IPS DF 4.7 (cell line): ENCODE measurements around the gene RPRD2.

Experiments used
- DNase-seq: peaks from one replicate; pipeline ENCODE4 v3.0.0-alpha.2; 2013; ENCODE audit warnings: low spot score; ENCODE audit errors: extremely low read depth

Gene RPRD2

DNA sequence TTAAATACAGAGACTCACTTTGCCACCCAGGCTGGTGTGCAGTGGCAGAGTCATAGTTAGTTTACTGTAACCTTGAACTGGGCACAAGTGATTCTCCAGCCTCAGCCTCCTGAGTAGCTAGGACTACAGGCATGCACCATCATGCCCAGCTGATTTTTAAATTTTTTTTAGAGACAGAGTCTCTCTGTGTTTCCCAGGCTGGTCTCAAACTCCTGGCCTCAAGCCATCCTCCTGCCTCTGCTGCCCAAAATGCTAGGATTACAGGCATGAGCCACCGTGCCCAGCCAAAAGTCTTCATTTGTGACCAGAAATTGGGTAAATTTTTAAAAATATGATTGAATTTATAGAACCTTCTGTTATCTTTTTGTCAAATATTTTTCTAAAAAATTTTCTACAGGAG, 105.3 kb downstream of the RPRD2 start:
- no peak for DNase-seq

DNA sequence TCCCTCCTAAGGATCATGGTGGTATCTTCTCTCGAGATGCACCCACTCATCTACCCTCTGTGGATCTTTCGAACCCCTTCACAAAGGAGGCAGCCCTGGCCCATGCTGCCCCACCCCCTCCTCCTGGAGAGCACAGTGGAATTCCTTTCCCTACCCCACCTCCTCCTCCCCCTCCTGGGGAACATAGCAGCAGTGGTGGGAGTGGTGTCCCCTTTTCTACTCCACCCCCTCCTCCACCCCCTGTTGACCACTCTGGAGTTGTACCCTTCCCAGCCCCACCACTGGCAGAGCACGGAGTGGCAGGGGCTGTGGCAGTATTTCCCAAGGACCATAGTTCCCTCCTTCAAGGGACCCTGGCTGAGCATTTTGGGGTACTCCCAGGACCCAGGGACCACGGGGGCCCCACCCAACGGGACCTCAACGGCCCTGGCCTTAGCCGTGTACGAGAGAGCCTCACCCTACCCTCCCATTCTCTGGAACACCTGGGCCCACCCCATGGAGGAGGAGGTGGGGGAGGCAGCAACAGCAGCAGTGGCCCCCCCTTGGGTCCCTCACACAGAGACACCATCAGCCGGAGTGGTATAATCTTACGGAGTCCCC, 108.8 kb downstream of the RPRD2 start:
- DNase-seq, result no peak

DNA sequence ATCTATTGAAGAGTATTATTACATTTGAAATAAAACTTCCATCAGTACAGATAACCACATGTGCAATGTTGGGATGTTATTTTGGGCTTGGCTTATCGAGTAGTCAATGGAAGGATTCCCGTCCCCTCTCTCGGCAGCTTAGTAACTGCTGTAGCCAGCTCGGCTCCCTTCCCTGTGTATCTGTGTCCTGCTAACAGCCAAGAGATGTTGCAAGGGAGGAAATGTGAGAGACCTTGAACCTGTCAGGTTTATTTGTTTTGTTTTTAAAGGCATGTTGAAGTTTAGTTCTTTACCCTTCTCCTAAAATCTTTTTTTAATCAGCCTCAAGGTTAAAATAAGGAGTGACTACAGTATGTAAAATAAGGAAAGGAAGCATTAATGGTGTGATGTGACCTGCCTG, 109.7 kb downstream of the RPRD2 start:
- no peak for DNase-seq

DNA sequence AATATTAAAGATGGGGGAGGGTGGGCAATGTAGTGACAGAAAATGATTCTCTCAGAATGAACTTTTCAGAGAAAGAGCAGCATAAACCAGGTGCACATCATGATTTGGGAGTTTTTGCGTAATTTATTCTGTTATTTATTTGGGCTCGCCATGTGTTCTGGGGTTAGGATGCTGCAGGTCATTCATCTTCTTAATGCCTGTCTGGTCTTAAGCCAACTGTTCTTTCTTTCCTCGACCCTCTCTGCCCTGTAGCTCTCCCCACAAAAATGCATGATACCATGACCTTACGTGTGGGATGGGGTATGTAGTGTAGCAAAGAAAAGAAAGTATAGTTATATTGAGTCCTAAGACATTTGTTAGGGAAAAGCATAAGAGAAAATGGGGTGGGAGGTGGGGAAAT, 110.9 kb downstream of the RPRD2 start:
- no peak for DNase-seq

DNA sequence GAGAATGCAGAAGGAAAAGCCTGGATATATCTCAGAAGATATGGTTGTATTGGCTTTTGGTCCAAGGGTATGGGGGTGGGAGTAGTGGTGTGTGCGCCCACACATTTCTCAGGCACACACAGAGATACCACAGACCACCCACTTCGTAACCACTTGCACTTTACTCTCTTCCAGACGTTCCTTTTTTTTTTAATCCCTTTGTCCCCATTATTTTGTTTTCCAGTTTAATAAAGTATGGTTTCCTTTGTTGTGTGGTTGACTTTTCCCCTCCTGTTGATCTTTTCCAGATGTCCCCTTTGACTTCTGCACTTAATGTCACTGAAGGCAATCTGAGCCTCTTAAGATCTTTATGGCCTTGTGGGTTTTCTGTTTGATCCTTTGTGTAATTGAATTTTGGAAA, 112.8 kb downstream of the RPRD2 start:
- no peak for DNase-seq

DNA sequence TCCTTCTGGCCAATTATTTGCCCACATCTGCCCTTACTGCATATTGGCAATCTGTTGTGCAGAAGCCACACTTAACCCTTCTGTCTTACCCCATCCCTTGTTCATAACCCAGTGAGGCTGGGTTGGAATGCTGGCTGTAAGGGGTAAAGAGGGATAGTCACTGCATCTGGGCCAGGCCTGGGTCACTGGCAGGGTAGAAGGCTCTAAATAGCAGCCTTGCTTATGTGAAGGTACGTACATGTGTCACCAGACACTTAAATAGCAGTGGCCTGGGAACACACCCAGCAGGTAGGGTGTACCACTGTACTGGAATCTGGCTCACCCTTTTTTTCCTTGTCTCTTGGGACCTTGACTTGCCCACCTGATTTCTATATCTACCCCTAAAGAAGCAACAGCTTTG, 113.4 kb downstream of the RPRD2 start:
- no peak for DNase-seq

DNA sequence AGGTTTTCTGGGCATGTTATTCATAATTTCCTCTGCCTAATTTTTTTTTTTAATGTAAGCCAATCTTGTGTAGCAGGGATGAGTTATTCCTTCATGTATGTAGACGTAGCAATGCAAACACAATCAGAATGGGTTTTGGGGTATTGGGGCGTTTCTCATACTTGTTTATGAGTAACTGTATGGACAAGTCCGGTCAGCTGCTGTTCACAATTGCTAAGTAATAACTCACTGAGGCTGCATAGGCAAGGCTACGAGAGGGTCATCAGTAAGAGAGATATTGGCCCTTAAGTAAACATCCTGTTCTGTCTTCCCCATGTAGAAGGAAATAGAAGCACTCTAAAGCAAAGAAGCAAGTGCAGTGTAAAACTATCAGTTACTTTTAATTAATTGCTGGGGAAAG, 113.8 kb downstream of the RPRD2 start:
- DNase-seq, result no peak

DNA sequence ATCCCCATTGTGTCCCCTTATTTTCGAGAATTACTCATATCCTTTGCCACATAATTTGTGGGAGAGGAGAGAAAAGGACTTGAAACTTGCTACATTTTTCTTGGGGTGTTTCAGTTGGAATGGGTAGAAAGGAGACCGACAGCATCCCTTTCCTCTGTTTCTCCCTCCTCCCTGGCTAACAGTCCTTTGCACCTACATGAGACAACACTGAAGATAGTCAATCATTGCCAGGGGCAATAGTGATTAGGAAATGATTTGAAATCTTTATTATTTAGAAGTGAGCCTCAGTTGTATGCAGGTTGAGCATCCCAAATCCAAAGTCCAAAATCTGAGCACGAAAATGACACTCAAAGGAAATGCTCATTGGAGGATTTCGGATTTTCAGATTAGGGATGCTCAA, 115.4 kb downstream of the RPRD2 start:
- DNase-seq, result no peak

DNA sequence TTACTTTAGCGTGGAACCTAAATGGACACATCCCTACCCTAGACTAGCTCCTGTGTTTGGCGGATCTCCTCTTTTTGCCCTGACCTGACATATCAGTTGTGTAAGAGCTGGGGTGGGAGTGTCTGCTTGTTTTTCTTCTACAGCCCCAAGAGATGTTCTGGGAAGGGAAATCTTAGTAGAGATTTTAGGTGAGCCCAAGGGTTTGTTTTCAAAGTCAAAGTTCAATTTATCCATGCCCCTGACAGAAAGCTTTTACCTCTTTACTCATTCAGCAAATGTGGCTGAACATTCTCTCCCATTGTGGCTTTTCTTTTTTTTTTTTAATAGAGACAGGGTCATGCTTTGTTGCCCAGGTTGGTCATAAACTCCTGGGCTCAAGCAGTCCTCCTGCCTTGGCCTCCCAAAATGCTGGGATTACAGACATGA, 116.0 kb downstream of the RPRD2 start:
- DNase-seq, result no peak

DNA sequence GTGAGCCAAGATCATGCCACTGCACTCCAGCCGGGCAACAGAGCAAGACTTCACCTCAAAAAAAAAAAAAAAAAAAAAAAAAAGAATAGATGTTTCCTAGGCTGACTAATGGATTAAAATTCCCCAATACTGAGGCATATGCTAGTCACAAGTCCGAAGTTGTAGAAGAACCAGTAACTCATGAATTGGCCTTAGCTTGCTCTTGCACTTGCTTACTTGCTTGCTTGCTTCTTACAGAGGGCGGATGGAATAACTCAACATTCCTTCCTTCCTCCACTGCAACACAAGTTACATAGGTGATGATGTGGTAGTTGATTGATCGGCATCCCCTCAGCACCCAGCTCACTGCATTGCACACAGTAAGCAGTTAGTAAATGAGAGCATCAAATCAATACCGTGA, 120.5 kb downstream of the RPRD2 start:
- no peak for DNase-seq

DNA sequence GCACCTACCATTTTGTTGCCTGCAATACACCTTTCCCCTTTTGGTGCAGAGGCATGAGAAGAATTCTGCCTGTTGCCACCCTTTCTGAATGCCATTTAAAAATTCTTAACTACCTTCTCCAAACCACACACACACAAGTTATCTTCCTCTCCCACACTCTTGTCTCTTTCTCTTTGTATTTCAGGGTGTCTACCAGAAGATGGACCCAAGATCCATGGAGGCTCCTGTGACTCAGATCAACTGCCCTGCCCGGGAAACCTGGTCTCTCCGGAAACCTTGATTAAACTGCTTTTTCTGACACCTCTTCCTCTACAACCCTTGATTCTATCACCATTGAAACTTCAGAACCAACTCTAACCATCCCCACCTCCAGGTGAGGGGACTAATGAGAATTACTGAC, 120.9 kb downstream of the RPRD2 start:
- DNase-seq, result no peak

DNA sequence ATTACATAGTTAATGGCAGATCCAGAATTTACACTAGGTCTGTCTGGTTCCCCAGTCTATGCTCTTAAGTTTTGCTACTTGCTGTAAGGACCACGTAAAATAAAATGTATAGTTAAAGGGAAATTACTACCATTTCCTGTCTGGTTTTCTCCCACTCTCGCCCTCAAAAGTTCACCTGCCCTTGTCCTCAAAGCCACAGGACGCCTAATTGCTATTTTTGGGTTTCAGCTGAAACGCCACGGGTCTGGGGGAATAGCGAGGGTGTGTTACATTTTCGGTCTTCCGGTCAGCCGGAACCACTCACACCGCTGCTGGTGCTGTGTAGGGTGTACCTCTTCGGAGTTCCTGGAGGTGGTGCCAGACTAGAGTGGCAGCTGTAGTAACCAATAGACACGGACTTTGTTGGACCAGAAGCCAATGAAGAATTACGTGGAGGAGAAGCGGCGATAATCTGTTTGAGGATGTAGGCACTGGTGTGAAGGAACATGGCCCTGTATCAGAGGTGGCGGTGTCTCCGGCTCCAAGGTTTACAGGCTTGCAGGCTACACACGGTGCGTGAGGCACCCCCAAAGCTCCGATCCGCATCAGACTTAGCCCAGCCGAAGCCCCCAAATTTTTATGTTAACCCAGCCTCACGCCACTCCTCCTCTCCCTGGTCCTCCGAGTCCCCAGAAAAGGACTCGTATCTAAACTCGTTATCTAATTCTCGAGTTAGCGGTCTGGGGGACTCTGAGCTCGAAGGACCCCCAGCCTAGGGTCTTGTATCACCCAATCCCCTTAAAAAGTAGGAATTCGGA, 123.2 kb downstream of the RPRD2 start, which contains the start of gene TARS2:
Gene TARS2 (plus strand): TSS at position 454 of the 797 bp plus-strand sequence. CDS start 32 bp downstream, at position 486.
- peak; percentile 99 for DNase-seq

DNA sequence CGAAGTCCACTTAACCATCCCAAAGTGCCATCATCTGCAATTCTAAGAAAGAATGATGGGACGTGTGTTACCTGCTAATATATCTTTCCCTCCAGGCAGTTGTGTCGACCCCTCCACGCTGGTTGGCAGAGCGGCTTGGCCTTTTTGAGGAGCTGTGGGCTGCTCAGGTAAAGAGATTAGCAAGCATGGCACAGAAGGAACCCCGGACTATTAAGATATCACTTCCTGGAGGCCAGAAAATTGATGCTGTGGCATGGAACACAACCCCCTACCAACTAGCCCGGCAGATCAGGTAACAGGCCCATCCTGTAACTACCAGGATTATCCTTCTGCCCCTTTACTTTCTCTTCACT, 123.8 kb downstream of the RPRD2 start:
- DNase-seq, result no peak

DNA sequence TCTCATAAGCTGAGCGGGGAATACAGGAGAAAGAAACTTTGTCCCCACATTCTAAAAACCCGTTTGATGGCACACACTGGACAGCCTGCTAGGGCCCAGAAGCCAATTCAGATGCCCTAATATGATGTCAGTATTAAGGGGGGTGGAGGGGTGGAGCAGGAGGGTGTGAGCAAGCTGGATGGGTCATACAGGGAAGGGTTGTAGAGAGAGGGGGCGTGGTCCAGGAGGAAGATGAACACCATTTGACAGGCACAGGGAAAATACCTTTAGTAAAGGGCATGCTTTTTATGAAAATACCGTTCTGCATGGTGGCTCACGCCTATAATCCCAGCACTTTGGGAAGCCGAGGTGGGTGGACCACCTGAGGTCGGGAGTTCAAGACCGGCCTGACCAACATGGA, 129.2 kb downstream of the RPRD2 start:
- no peak for DNase-seq

DNA sequence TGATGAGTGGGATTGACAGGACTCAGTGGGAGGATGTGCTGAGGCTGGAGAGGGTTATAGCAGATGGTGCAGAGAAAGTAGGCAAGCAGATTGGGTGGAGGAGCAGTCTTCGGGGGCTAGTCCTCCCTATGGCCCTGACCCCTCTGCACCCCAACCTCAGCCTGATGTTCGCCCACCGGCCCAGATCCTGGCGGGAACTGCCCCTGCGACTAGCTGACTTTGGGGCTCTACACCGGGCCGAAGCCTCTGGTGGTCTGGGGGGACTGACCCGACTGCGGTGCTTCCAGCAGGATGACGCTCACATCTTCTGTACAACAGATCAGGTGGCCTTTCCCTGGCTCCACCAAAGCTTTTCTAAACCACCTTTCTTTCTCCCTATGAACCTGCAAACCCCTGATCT, 134.4 kb downstream of the RPRD2 start:
- DNase-seq, result no peak

DNA sequence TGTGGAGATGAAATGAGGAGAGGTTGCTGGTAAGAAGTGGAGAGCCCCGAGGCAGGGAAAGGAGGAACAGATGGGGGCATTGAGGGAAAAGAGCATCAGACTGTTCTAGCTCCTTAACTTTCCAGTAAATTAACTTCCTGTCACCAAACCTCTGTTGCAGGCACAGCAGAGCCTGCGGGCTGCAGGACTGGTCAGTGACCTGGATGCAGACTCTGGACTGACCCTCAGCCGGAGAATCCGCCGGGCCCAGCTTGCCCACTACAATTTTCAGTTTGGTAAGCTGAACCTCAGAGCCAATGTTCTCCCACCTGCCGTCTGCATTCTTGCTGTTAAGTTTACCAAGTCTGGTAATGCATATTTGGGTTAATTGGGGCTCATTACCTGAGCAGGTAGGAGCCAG, 141.5 kb downstream of the RPRD2 start:
- DNase-seq, result no peak

DNA sequence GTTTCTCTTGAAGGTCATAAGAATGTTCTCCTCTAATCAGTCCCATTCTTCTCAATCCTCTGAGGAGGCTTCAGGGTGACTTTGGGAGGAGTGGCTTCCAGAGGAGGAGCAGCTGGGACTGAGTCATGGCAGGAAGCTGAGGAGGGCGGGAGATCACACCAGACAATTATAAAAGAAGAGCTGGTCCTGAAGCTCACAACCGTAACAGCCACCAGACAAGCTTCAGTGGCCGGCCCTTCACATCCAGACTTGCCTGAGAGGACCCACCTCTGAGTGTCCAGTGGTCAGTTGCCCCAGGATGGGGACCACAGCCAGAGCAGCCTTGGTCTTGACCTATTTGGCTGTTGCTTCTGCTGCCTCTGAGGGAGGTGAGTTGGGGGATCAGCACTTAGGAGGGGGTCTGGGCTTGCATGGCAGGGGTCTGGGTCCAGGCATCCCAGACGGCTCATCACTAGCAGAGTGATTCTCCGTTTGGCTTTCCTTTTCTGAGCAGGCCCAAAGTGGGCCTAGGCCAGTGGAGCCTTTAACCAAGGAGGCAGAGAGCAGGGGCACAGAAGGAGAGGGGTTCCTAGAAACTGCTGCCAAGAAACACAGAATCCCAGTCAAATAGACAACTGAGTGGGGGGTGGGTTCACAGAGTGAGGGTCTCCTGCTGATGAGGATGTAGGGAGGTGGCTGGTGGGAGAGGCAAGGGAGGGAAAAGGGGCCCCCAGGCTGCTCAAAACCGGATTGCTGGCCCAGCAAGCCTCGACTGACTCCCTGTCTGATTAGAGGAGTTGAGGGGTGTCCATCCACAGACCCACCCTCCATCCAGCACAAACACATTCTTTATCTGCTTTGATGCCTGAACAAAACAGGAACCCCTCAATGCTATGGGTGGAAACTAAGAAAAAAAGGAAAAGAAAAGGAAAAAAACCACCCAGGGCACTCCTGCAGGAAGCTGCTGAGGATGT, 144.2 kb downstream of the RPRD2 start, which contains the start of gene ECM1:
Gene ECM1 (plus strand): TSS at position 198 of the 953 bp plus-strand sequence. CDS start 101 bp downstream, at position 299.
- no peak for DNase-seq

DNA sequence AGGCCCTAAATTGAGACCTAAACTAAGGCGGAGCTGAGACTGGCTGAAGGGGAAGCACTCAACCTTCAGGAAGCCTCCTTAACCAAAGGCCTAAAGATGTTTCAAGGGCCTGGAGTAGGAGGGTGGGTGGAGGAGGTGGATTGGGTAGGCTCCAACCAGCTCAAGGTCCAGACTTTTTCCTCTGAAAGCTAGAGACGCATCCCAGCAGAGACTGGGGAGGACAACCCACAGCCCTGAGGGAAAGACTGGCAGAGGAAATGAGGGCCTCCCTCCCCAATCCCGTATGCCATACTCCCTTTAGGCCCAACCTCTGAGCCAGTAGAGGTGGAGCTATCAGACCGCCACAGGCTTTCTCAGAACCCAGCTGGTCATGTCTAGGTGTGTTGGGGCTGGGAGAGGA, 145.0 kb downstream of the RPRD2 start:
- DNase-seq, result no peak

DNA sequence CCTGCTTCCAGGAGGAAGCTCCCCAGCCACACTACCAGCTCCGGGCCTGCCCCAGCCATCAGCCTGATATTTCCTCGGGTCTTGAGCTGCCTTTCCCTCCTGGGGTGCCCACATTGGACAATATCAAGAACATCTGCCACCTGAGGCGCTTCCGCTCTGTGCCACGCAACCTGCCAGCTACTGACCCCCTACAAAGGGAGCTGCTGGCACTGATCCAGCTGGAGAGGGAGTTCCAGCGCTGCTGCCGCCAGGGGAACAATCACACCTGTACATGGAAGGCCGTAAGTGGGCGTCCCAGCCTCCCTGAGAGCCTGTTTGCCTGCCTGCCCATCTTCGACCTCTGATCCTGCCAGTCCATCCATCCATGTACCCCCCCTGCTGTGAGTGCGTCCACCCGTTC, 147.6 kb downstream of the RPRD2 start:
- no peak for DNase-seq

DNA sequence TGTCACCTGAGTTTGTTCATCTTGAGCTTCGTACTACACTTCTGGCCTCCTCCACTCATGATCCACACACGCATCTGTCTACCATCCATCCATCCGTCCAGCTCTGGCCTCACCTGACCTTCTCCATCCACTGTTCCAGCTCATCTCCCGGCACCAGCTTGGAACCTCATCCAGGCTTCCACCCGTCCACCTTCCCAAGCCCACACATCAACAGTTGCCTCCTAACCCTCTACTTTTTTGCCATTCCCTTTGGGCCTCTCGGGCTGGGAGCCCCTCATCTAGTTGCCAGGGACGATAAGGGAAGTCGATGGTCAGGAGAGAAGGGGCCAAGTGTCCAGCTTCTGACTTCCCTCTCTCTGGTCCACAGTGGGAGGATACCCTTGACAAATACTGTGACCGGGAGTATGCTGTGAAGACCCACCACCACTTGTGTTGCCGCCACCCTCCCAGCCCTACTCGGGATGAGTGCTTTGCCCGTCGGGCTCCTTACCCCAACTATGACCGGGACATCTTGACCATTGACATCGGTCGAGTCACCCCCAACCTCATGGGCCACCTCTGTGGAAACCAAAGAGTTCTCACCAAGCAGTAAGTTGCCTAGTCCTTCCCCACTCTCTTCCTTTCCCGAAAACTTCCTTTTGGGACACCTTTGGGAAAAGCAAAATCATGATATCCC, 148.2 kb downstream of the RPRD2 start:
- no peak for DNase-seq

DNA sequence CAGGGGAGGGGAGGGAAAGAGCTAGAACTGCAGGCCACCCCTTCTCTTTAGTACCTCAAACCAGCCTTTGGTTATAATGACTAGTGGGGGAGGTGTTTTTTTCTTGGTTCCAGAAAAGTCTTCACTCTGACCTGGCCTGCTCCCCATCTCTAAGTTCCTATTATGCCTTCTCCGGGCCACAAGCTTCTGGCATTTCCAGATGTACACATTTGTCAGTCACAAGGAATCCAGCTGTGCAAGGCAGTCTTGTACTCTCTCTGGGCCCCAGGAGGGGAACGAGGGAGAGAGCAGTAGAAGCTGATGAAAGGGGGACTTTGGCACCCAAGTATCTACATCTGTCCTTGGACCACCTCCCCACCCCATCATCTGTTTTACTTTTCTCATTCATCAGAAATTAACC, 148.9 kb downstream of the RPRD2 start:
- DNase-seq, result no peak
